ENCODE measurements around the gene CNTN1. TPM values are rescaled to one million over a fixed set of nuclear protein-coding genes. Genes with fewer than 3 reads are reported as not detected.

CNTN1 gene
- total RNA-seq, 4 donors from 2014 or later: 64.1 to 193 (median 92.4) TPM

- Histone ChIP-seq H3K36me3 (no peaks in the 10 kb centered on the region), H3K4me1 (peaks cover 0 to 17% (median 0%) of the 10 kb centered on the region in 3 donors), H3K27ac (peak overlapping the region in 1 of 4 donors; percentile 33), H3K9me3 (peaks cover 0 to 17% (median 0%) of the 10 kb centered on the region in 3 donors), H3K4me3 (no peak overlapping the region), H3K27me3 (no peaks in the 10 kb centered on the region)
- ATAC-seq: no peak
- TF ChIP-seq CTCF (IDR thresholded peaks at IDR 0.05) (no peak), POLR2AphosphoS5 (IDR thresholded peaks at IDR 0.05) (no peak), EP300 (IDR thresholded peaks at IDR 0.05) (no peak), POLR2A (IDR thresholded peaks at IDR 0.05) (no peak)
- WGBS, 2 donors (ENCODE audit: low coverage in 1 of 2): 12 to 17% methylated on average over 1 of the region's 1 CpG
Observed at GRCh38 chr12:40646456-40646855, 45.8 kb upstream of the CNTN1 start.

GRCh38 chr12:40646911-40647310, 45.3 kb upstream of the CNTN1 start:
- ATAC-seq: no peak
- H3K36me3 ChIP-seq: no peaks in the 10 kb centered on the region
- peaks cover 0 to 12% (median 0%) of the 10 kb centered on the region in 3 donors for H3K9me3 ChIP-seq
- H3K4me3 ChIP-seq: no peak overlapping the region
- peaks cover 0 to 17% (median 0%) of the 10 kb centered on the region in 3 donors for H3K4me1 ChIP-seq
- no peaks in the 10 kb centered on the region for H3K27me3 ChIP-seq
- peak overlapping the region in 1 of 4 donors; percentile 33 for H3K27ac ChIP-seq
- TF ChIP-seq EP300 (IDR thresholded peaks at IDR 0.05) (no peak), POLR2AphosphoS5 (IDR thresholded peaks at IDR 0.05) (no peak), CTCF (IDR thresholded peaks at IDR 0.05) (no peak), POLR2A (IDR thresholded peaks at IDR 0.05) (no peak)

GRCh38 chr12:40647651-40648050, 44.6 kb upstream of the CNTN1 start:
- Histone ChIP-seq H3K4me3 (no peak overlapping the region), H3K27ac (no peak overlapping the region), H3K9me3 (peaks cover 0 to 6% (median 0%) of the 10 kb centered on the region in 3 donors), H3K36me3 (no peaks in the 10 kb centered on the region), H3K4me1 (peaks cover 0 to 17% (median 0%) of the 10 kb centered on the region in 3 donors), H3K27me3 (no peaks in the 10 kb centered on the region)
- WGBS, 2 donors (ENCODE audit: low coverage in 1 of 2): 70 to 100% methylated on average over 2 of the region's 2 CpGs
- ATAC-seq: no peak
- TF ChIP-seq POLR2AphosphoS5 (IDR thresholded peaks at IDR 0.05) (no peak), POLR2A (IDR thresholded peaks at IDR 0.05) (no peak), CTCF (IDR thresholded peaks at IDR 0.05) (no peak), EP300 (IDR thresholded peaks at IDR 0.05) (no peak)

GRCh38 chr12:40648519-40648918, 43.7 kb upstream of the CNTN1 start:
- Histone ChIP-seq H3K36me3 (no peaks in the 10 kb centered on the region), H3K27ac (no peak overlapping the region), H3K27me3 (no peaks in the 10 kb centered on the region), H3K4me3 (no peak overlapping the region), H3K9me3 (no peaks in the 10 kb centered on the region), H3K4me1 (peaks cover 0 to 17% (median 0%) of the 10 kb centered on the region in 3 donors)
- TF ChIP-seq CTCF (IDR thresholded peaks at IDR 0.05): no peak
- no peak for TF ChIP-seq EP300 (IDR thresholded peaks at IDR 0.05)
- TF ChIP-seq POLR2AphosphoS5 (IDR thresholded peaks at IDR 0.05): no peak
- no peak for TF ChIP-seq POLR2A (IDR thresholded peaks at IDR 0.05)
- no peak for ATAC-seq
- 79 to 88% methylated on average over 1 of the region's 1 CpG for WGBS, 2 donors (ENCODE audit: low coverage in 1 of 2)

GRCh38 chr12:40650038-40650704, 42.1 kb upstream of the CNTN1 start:
- TF ChIP-seq CTCF (IDR thresholded peaks at IDR 0.05): no peak
- no peak for TF ChIP-seq EP300 (IDR thresholded peaks at IDR 0.05)
- TF ChIP-seq POLR2AphosphoS5 (IDR thresholded peaks at IDR 0.05): no peak
- no peak for TF ChIP-seq POLR2A (IDR thresholded peaks at IDR 0.05)
- no peak for ATAC-seq
- no peak overlapping the region for H3K27ac ChIP-seq
- peaks cover 0 to 17% (median 0%) of the 10 kb centered on the region in 3 donors for H3K4me1 ChIP-seq
- H3K4me3 ChIP-seq: no peak overlapping the region
- H3K27me3 ChIP-seq: no peaks in the 10 kb centered on the region
- H3K36me3 ChIP-seq: no peaks in the 10 kb centered on the region
- no peaks in the 10 kb centered on the region for H3K9me3 ChIP-seq
- WGBS, 2 donors (ENCODE audit: low coverage in 1 of 2): 100% methylated on average over 1 of the region's 1 CpG
